Measurements from ENCODE around the gene RAB11FIP4. TPM values are rescaled to one million over a fixed set of nuclear protein-coding genes. Genes with fewer than 3 reads are reported as not detected.

RAB11FIP4 gene
- polyA plus RNA-seq, 1 of the 3 experiments (the other 2 are of a cell fraction) = 9.4 TPM

DNA sequence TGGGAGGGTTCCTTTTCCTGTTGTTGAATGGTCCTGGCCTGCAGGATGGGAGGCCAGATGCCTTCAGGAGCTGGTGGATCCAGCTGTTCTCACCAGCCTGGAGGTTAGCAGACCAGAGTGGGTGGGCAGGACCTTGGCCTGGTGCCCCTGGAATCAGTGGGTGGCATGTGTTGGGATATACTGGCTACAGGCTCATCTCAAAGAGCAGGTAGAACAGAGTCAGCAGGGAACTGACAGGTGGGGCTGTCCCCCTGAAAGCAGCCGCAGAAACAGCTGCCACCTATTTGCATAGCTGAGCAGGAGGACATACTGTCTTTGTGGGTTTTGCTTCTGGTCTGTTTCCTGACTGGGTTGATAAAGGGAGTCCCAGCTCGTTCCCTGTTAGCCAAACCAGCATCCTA lies 144.1 kb downstream of the RAB11FIP4 start:
- H2AFZ ChIP-seq (ENCODE audit: low read depth) = no peak overlapping the region
- ChIA-PET POLR2A (no interaction called here), CTCF (interaction anchor here (1.0 to 12.9 kb wide), 7 partner anchors 11 to 306 kb away, joined by 3 to 137 read pairs (median 14); no protein-coding TSS in a partner anchor)

DNA sequence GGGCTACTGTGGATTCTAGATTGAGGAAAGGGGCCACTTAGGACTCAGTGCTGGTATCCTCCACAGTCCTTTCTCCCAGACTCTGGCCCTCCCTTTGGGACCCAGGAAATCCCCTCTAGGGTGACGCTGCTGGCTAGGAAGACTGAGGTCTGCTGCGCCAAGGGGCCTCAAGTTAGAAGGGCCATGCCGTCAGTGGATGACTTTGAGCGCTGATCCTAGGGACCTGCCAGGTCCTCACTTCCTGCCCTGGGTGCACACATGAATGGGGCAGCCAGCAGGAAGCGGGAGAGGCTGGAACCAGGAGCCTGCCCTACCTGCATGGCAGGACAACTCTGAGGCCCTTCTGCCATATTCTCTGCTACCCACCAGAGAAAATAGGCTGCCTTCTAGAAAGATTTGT lies 145.0 kb downstream of the RAB11FIP4 start:
- 100% methylated on average over 1 of the region's 5 CpGs for WGBS (ENCODE audit: low lambda C conversion rate)
- H3K9me3 ChIP-seq = no peaks in the 10 kb centered on the region
- no peak overlapping the region for H3K9ac ChIP-seq
- H3F3A ChIP-seq (replicated peaks; ENCODE audit: insufficient read depth) = no peaks in the 10 kb centered on the region
- no peaks in the 10 kb centered on the region for H3K9me2 ChIP-seq
- ChIA-PET CTCF (interaction anchor here (1.9 to 2.0 kb wide), 2 partner anchors 147 to 306 kb away, joined by 8 to 13 read pairs; no protein-coding TSS in a partner anchor), POLR2A (no interaction called here)
- DNase-seq = no peak
- no peak for TF ChIP-seq FOSL2 (IDR thresholded peaks at IDR 0.05; ENCODE audit: borderline replicate concordance, low read depth)
- no peak for TF ChIP-seq NRF1 (IDR thresholded peaks at IDR 0.05; ENCODE audit: low read depth, low read length)
- no peak for TF ChIP-seq YY1 (IDR thresholded peaks at IDR 0.05; ENCODE audit: low read depth)
- no peak for TF ChIP-seq NFIC (IDR thresholded peaks at IDR 0.05; ENCODE audit: borderline replicate concordance)
- TF ChIP-seq, protein P1, sequence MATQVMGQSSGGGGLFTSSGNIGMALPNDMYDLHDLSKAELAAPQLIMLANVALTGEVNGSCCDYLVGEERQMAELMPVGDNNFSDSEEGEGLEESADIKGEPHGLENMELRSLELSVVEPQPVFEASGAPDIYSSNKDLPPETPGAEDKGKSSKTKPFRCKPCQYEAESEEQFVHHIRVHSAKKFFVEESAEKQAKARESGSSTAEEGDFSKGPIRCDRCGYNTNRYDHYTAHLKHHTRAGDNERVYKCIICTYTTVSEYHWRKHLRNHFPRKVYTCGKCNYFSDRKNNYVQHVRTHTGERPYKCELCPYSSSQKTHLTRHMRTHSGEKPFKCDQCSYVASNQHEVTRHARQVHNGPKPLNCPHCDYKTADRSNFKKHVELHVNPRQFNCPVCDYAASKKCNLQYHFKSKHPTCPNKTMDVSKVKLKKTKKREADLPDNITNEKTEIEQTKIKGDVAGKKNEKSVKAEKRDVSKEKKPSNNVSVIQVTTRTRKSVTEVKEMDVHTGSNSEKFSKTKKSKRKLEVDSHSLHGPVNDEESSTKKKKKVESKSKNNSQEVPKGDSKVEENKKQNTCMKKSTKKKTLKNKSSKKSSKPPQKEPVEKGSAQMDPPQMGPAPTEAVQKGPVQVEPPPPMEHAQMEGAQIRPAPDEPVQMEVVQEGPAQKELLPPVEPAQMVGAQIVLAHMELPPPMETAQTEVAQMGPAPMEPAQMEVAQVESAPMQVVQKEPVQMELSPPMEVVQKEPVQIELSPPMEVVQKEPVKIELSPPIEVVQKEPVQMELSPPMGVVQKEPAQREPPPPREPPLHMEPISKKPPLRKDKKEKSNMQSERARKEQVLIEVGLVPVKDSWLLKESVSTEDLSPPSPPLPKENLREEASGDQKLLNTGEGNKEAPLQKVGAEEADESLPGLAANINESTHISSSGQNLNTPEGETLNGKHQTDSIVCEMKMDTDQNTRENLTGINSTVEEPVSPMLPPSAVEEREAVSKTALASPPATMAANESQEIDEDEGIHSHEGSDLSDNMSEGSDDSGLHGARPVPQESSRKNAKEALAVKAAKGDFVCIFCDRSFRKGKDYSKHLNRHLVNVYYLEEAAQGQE (IDR thresholded peaks at IDR 0.05; ENCODE audit: low read depth, low read length) = no peak
- TF ChIP-seq, protein P2, sequence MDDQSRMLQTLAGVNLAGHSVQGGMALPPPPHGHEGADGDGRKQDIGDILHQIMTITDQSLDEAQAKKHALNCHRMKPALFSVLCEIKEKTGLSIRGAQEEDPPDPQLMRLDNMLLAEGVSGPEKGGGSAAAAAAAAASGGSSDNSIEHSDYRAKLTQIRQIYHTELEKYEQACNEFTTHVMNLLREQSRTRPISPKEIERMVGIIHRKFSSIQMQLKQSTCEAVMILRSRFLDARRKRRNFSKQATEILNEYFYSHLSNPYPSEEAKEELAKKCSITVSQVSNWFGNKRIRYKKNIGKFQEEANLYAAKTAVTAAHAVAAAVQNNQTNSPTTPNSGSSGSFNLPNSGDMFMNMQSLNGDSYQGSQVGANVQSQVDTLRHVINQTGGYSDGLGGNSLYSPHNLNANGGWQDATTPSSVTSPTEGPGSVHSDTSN (IDR thresholded peaks at IDR 0.05) = no peak
- TF ChIP-seq RAD21 (IDR thresholded peaks at IDR 0.05; ENCODE audit: low read length) = no peak
- TF ChIP-seq EZH2phosphoT487 (IDR thresholded peaks at IDR 0.05; ENCODE audit: borderline replicate concordance, low read depth) = no peak
- TF ChIP-seq MEF2A (IDR thresholded peaks at IDR 0.05; ENCODE audit: borderline replicate concordance, low read depth) = no peak
- peaks cover 11 to 20% of the 10 kb centered on the region in 2 experiments; a peak in 3 of 4 replicates for H3K4me1 ChIP-seq (ENCODE audit: control insufficient read depth in 1 of 2, insufficient read depth in 2 of 2, low read depth in 1 of 2, low read length in 1 of 2)
- H3K4me2 ChIP-seq = no peak overlapping the region
- H3K27me3 ChIP-seq (ENCODE audit: insufficient read depth) = no peaks in the 10 kb centered on the region
- no peaks in the 10 kb centered on the region for H3K36me3 ChIP-seq (replicated peaks in 1 of 2; ENCODE audit: control insufficient read depth in 1 of 2, insufficient read depth in 2 of 2, low read length in 1 of 2)
- H3K79me2 ChIP-seq (ENCODE audit: insufficient read depth) = no peaks in the 10 kb centered on the region
- H2AFZ ChIP-seq (ENCODE audit: low read depth) = no peak overlapping the region
- no peak overlapping the region for H3K4me3 ChIP-seq (ENCODE audit: low read depth in 2 of 2, low read length in 1 of 2)
- H3K27ac ChIP-seq (ENCODE audit: low read depth in 2 of 2, low read length in 1 of 2) = no peak overlapping the region
- no peaks in the 10 kb centered on the region for H4K20me1 ChIP-seq (ENCODE audit: insufficient read depth)

More for the DNA sequence above, 144.1 kb downstream of the RAB11FIP4 start:
- Histone ChIP-seq H3K4me1 (ENCODE audit: control insufficient read depth in 1 of 2, insufficient read depth in 2 of 2, low read depth in 1 of 2, low read length in 1 of 2) (peaks cover 11 to 16% of the 10 kb centered on the region in 2 experiments; a peak in 3 of 4 replicates), H4K20me1 (ENCODE audit: insufficient read depth) (no peaks in the 10 kb centered on the region), H3K27ac (ENCODE audit: low read depth in 2 of 2, low read length in 1 of 2) (no peak overlapping the region), H3K9me2 (no peaks in the 10 kb centered on the region), H3K9me3 (no peaks in the 10 kb centered on the region), H3K4me2 (no peak overlapping the region), H3F3A (replicated peaks; ENCODE audit: insufficient read depth) (no peaks in the 10 kb centered on the region), H3K27me3 (ENCODE audit: insufficient read depth) (no peaks in the 10 kb centered on the region), H3K4me3 (ENCODE audit: low read depth in 2 of 2, low read length in 1 of 2) (no peak overlapping the region), H3K36me3 (replicated peaks in 1 of 2; ENCODE audit: control insufficient read depth in 1 of 2, insufficient read depth in 2 of 2, low read length in 1 of 2) (no peaks in the 10 kb centered on the region), H3K79me2 (ENCODE audit: insufficient read depth) (no peaks in the 10 kb centered on the region), H3K9ac (no peak overlapping the region)
- TF ChIP-seq SIN3A (IDR thresholded peaks at IDR 0.05; ENCODE audit: borderline replicate concordance, low read depth, low read length) (no peak), NFIC (IDR thresholded peaks at IDR 0.05; ENCODE audit: borderline replicate concordance) (no peak), TEAD4 (IDR thresholded peaks at IDR 0.05; ENCODE audit: borderline replicate concordance, insufficient read depth) (no peak), NRF1 (IDR thresholded peaks at IDR 0.05; ENCODE audit: low read depth, low read length) (no peak), TCF12 (IDR thresholded peaks at IDR 0.05) (no peak), POLR2AphosphoS5 (IDR thresholded peaks at IDR 0.05; ENCODE audit: low read depth, low read length) (no peak), RAD21 (IDR thresholded peaks at IDR 0.05; ENCODE audit: low read length) (no peak), FOXM1 (IDR thresholded peaks at IDR 0.05; ENCODE audit: low read depth) (no peak), MEF2A (IDR thresholded peaks at IDR 0.05; ENCODE audit: borderline replicate concordance, low read depth) (no peak), ELF1 (IDR thresholded peaks at IDR 0.05) (no peak), RCOR1 (IDR thresholded peaks at IDR 0.05; ENCODE audit: low read length) (no peak), GATA2 (CRISPR knock-in tag; IDR thresholded peaks at IDR 0.05) (no peak), TAF1 (IDR thresholded peaks at IDR 0.05; ENCODE audit: borderline replicate concordance, low read depth, low read length) (no peak), FOSL2 (IDR thresholded peaks at IDR 0.05; ENCODE audit: borderline replicate concordance, low read depth) (no peak), YY1 (IDR thresholded peaks at IDR 0.05; ENCODE audit: low read depth) (no peak)
- TF ChIP-seq, protein P3, sequence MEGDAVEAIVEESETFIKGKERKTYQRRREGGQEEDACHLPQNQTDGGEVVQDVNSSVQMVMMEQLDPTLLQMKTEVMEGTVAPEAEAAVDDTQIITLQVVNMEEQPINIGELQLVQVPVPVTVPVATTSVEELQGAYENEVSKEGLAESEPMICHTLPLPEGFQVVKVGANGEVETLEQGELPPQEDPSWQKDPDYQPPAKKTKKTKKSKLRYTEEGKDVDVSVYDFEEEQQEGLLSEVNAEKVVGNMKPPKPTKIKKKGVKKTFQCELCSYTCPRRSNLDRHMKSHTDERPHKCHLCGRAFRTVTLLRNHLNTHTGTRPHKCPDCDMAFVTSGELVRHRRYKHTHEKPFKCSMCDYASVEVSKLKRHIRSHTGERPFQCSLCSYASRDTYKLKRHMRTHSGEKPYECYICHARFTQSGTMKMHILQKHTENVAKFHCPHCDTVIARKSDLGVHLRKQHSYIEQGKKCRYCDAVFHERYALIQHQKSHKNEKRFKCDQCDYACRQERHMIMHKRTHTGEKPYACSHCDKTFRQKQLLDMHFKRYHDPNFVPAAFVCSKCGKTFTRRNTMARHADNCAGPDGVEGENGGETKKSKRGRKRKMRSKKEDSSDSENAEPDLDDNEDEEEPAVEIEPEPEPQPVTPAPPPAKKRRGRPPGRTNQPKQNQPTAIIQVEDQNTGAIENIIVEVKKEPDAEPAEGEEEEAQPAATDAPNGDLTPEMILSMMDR (IDR thresholded peaks at IDR 0.05) = no peak
- TF ChIP-seq, protein P2 (IDR thresholded peaks at IDR 0.05) = no peak
- no peak for DNase-seq
- WGBS (ENCODE audit: low lambda C conversion rate) = no CpG with 5 or more reads among the region's 2 CpGs
